Putamen (tissue), 1 donor: ENCODE measurements around the gene DLX5.

Experiments used
- DNase-seq: peaks from one replicate; pipeline ENCODE4 v3.0.0-alpha.2; 2016; ENCODE audit warnings: low spot score

The DLX5 gene

DNA sequence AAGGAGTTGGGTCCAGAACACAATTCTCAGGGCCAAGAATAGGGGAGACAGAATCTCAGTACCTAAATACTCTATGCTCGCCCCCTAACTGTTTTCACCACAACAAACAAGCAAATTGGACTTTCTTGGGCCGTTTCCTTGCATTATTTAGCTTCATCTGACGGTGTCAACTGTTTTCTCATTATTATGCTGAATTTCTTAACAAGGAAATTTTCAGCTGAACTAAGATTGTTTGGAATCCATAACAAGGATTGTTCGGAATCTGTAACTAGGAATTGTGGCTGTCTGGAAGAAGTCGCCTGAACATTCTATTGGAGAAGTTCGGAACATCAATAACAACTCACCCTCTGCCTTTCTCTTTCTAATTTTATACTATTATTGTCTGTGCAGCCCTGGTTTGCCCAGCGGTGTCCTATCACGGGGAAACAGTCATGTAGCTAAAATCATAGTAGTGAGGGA lies 34.7 kb downstream of the DLX5 start:
- DNase-seq, result no peak

- no peak for DNase-seq
Observed at GRCh38 chr7:96989241-96989858, 35.3 kb downstream of the DLX5 start.

- no peak for DNase-seq
Observed at GRCh38 chr7:96987719-96988118, 36.9 kb downstream of the DLX5 start.

GRCh38 chr7:96986901-96987300 lies 37.7 kb downstream of the DLX5 start:
- DNase-seq, result no peak

GRCh38 chr7:96985992-96986391 lies 38.6 kb downstream of the DLX5 start:
- DNase-seq, result no peak

DNA sequence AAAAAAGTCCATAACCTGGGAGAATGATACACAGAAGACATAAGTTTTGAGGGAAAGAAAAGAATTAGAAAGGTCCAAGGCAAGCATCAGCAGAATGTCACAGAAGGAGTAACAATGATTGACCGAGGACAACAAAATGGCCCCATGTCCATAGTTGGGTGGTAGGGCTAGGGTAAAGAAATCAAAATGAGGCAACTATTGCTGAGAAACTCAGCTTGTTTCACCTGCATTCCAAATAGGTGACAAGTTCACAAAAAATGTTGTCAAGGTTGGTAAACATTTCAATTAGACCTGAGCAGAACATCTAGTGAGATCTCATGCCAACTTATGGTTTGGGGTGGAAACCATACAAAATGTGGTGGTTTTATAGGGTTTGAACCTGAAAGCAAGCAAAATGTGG lies 42.0 kb downstream of the DLX5 start:
- DNase-seq, result no peak

GRCh38 chr7:96979551-96980276 lies 44.9 kb downstream of the DLX5 start:
- DNase-seq, result no peak

DNA sequence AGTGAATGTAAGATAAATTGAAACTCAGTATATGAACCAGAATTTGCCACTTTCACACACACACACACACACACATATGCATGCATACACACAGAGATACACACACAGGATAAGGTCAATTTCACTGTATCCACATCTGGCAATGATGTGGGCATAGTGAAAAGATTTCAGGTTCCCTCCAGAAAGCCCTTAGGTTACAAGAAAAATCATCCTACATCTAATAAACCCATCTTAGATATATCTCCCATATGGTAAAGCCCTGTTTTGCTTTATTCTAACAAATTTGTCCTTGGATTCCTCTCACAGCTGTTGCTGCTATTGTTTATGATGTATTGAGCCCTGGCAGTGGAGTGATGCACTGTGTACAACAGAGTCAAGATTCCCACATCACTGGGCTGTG lies 47.2 kb downstream of the DLX5 start:
- no peak for DNase-seq

DNA sequence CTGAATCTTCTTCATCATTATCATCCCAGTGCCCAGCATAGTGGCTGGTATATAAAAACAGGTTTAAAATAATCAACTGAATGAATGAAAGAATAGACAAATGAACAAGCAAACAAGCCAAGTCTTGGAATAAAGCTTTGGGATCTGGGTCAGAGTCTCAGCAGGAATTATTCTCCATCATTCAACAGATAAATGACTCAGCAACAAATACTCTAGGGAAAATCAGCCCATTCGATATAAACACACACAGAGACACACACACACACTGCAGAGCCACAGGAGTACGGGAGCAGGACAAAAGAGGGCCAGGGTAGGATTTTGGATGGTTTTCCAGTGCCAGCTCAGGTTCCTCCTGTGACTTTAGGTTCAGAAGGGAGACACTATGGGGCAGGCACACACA lies 48.5 kb downstream of the DLX5 start:
- DNase-seq, result no peak

- no peak for DNase-seq
Observed at GRCh38 chr7:96973986-96974385, 50.6 kb downstream of the DLX5 start.

GRCh38 chr7:96970739-96971138 lies 53.9 kb downstream of the DLX5 start:
- no peak for DNase-seq
